GM12801 (cell line): ENCODE measurements around the gene SKIDA1.

Experiments used
- TF ChIP-seq, protein P1 (sequence below): IDR thresholded peaks from one replicate; pipeline ENCODE4 v1.5.1; 2011; ENCODE audit warnings: control low read depth; ENCODE audit not compliant: insufficient read length; ENCODE audit errors: extremely low read depth

Gene SKIDA1

DNA sequence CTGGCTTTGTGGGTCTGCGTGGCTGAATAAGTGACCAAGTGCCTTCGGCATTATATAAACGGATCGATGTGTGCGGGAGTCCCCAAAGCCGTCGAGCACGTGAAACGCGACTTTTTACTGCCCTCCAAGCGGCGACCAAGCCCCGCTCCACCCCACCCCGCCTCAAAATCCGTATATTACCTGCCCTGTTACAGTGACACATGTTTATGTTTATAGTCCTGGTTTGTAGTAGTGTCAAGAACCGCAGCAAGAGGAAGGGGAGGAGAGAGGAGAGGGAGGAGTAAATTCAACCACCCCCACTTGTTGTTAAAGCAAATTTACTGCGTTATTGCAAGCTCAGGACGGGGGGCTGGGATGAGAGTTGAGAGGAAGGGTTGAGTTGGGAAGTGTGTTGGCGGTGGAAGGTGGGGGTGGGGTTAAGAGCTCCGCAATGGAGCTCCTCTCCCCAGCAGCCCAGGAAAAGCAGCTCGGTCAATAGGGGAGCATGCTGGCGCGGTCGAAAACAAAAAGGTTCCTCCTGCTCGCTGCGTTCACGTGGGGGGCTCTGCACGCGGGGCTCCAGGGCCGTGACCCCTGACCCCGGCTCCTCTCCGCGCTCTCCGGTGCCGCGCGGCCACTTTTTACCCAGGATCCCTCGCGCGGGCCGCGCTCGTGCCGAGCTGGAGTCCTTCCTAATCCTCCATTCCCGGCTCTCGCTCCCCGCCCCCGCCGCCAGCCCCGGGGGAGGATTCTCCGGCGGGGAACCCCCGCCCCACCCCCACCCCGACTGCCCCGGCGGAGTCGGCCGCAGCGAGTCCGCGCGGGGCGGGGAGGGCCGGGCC is at the start of gene SKIDA1:
TSS of gene SKIDA1 (minus strand) at position 316 of the 821 bp plus-strand sequence. CDS start 7,860 bp downstream, outside the sequence.
- TF ChIP-seq, protein P1, sequence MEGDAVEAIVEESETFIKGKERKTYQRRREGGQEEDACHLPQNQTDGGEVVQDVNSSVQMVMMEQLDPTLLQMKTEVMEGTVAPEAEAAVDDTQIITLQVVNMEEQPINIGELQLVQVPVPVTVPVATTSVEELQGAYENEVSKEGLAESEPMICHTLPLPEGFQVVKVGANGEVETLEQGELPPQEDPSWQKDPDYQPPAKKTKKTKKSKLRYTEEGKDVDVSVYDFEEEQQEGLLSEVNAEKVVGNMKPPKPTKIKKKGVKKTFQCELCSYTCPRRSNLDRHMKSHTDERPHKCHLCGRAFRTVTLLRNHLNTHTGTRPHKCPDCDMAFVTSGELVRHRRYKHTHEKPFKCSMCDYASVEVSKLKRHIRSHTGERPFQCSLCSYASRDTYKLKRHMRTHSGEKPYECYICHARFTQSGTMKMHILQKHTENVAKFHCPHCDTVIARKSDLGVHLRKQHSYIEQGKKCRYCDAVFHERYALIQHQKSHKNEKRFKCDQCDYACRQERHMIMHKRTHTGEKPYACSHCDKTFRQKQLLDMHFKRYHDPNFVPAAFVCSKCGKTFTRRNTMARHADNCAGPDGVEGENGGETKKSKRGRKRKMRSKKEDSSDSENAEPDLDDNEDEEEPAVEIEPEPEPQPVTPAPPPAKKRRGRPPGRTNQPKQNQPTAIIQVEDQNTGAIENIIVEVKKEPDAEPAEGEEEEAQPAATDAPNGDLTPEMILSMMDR, result no peak

DNA sequence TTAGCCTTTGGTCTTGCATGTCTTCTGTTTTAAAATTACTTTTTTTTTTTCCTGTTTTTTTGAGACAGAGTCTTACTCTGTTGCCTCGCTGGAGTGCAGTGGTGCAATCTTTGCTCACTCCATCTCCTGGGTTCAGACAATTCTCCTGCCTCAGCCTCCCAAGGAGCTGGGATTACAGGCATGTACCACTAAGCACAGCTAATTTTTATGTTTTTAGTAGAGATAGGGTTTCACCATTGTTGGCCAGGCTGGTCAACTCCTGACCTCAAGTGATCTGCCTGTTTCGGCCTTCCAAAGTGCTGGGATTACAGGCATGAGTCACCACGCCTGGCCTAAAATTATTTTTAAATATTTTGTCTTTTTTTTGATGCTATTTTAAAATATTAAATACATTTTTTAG is 47.1 kb upstream of the SKIDA1 start:
- TF ChIP-seq, protein P1, result no peak

DNA sequence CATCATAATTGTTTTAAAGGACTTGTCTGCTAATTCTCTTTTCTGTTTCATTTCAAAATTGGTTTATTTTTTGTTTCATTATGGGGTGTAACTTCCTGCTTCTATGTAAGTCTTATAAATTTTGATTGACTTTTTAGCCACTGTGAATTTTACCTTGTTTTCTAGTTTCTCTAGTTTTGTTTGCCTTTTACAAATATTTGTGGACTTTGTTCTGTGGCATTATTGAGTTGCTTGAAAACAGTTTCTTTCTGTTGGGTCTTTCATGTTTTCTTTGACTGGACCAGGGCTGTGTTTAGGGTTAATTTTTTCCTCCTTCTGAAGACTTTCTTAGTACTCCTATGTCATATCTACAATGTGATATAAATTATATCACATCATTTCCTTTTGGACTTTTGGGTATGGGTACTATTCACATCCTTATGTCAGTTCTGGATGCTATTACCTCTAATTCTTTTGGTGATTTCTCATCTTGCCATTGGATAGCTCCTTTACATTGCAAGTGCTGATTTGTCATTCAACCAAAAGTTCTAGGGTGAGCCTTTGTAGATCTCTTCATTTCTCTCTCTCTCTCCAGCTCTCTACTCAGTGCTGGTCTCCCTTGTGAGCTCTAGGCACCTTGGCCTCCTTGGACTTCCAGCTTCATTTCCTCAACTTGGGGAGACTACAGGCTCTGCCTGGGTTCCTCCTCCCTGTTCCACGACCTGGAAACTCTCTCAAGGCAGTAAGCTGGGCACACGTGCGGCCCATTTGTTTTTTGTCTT is 45.5 kb upstream of the SKIDA1 start:
- TF ChIP-seq, protein P1, result no peak

DNA sequence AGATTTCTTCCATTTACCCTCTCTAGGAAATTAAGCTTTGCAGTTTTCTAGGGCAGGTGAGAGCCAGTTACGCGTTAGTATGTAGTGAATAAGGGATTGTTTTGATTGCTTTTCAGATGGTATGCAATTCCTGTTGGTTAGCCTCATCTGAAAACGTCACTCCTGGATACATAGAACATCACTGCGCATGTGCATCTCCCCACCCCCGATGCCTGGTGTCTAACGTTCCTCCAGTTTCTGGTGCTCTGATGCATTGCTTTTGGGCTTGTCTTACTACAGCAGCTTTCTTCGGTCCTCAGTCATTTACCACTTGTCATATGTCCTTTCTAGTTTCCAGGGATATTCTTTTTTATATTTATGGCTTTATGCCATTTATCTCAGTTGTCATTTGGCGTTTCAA is 31.0 kb upstream of the SKIDA1 start:
- TF ChIP-seq, protein P1, result no peak

DNA sequence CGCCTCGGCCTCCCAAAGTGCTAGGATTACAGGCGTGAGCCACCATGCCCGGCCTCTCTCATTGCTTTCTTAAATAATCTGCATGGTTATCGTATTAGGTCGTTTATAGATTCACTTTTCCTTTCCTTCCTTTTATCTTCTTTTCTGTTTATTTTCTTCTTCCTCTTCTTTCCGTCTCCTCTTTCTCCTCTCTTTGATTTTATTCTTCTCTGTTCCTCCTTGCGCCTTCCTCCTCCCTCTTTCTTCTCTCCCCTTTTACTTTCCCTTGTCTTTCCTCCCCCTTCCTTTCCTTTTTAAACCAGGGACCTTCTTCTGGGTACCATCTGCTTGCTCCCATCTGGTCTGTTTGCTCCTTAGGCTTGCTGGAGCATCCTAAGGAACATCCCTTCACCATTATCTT is 27.2 kb upstream of the SKIDA1 start:
- TF ChIP-seq, protein P1, result no peak

DNA sequence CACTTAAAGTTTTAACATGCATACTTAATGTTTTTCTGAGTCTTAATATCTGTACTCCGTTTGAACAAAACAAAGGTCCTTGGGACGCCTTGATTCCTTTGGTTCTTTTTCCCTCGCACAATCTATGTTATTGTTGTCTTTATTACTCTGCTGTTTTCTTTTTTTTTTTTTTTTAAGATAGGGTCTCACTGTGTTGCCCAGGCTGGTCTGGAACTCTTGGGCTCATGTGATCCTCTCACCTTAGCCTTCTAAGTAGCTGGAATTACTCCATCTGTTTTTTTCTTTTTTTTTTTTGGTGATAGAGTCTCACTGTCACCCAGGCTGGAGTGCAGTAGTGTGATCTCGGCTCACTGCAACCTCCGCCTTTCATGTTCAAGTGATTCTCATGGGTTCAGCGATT is 21.8 kb upstream of the SKIDA1 start:
- TF ChIP-seq, protein P1, result no peak

DNA sequence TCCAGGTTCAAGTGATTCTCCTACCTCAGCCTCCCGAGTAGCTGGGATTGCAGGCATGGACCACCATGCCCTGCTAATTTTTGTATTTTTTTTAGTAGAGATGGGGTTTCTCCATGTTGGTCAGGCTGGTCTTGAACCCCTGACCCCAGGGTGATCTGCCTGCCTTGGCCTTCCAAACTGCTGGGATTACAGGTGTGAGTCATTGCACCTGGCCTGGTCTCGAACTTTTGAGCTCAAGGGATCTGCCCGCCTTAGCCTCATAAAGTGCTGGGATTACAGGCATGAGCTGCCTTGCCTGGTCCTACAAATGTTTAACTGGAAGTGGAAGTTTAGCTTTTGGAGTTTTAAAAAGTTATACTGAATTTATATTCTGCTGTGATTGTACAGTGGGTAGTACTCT is 11.4 kb upstream of the SKIDA1 start:
- TF ChIP-seq, protein P1, result no peak
